Measurements from ENCODE around the gene KRT82.
"Not testable (repeated sequence)": the region's sequence is repeated elsewhere in the genome, so short reads cannot be mapped to it uniquely, and the experiment has no call there.

KRT82 gene

GRCh38 chr12:52405922-52406385 lies at the start of gene KRT82:
TSS of gene KRT82 (minus strand) at chr12:52406335. CDS start at chr12:52406277, 58 bp downstream.
- no peak for DNase-seq

- no peak for DNase-seq
Measured at GRCh38 chr12:52455821-52456220, 49.7 kb upstream of the KRT82 start.

GRCh38 chr12:52454411-52455201 lies 48.5 kb upstream of the KRT82 start:
- no peak for DNase-seq

GRCh38 chr12:52452101-52452500 lies 46.0 kb upstream of the KRT82 start, which contains the start of gene KRT6B:
TSS of gene KRT6B (minus strand) at chr12:52452146. CDS start at chr12:52452078, 68 bp downstream.
- no peak for DNase-seq

GRCh38 chr12:52448228-52448627 lies 42.1 kb upstream of the KRT82 start:
- DNase-seq, result no peak

GRCh38 chr12:52447196-52447595 lies 41.1 kb upstream of the KRT82 start:
- DNase-seq, result not testable (repeated sequence)

GRCh38 chr12:52446367-52447045 lies 40.4 kb upstream of the KRT82 start:
- DNase-seq, result no peak

GRCh38 chr12:52445876-52446275 lies 39.7 kb upstream of the KRT82 start:
- no peak for DNase-seq

GRCh38 chr12:52444647-52445595 lies 38.8 kb upstream of the KRT82 start:
- no peak for DNase-seq

GRCh38 chr12:52443966-52444365 lies 37.8 kb upstream of the KRT82 start:
- no peak for DNase-seq

- no peak for DNase-seq
Measured at GRCh38 chr12:52442600-52443061, 36.5 kb upstream of the KRT82 start.

- DNase-seq, result no peak
Measured at GRCh38 chr12:52441320-52441911, 35.3 kb upstream of the KRT82 start.

- DNase-seq, result no peak
Measured at GRCh38 chr12:52440821-52441319, 34.7 kb upstream of the KRT82 start.

- DNase-seq, result no peak
Measured at GRCh38 chr12:52439845-52440244, 33.7 kb upstream of the KRT82 start.

- DNase-seq, result no peak
Measured at GRCh38 chr12:52439420-52439819, 33.3 kb upstream of the KRT82 start.

- no peak for DNase-seq
Measured at GRCh38 chr12:52438305-52439301, 32.5 kb upstream of the KRT82 start.

GRCh38 chr12:52437508-52437907 lies 31.4 kb upstream of the KRT82 start:
- DNase-seq, result no peak

GRCh38 chr12:52436828-52437474 lies 30.8 kb upstream of the KRT82 start:
- no peak for DNase-seq

- DNase-seq, result no peak
Measured at GRCh38 chr12:52436000-52436827, 30.1 kb upstream of the KRT82 start.

GRCh38 chr12:52435659-52435999 lies 29.5 kb upstream of the KRT82 start:
- DNase-seq, result no peak

All from NCI-H1417 treated with DMSO at 0.1 percent for 48 hours (cell line).